GM18909 (cell line): ENCODE results near the gene KRR1.

Experiments used
- ATAC-seq: cut with Tn5 transposase; IDR thresholded peaks from one replicate; pipeline ENCODE4 v1.9.1; 2021; ENCODE audit warnings: mild to moderate bottlenecking; ENCODE audit not compliant: unreplicated experiment, poor library complexity

Gene KRR1

GRCh38 chr12:75511116-75512048, at the start of gene KRR1:
TSS of gene KRR1 (minus strand) at chr12:75511609. CDS start at chr12:75511597, 12 bp downstream.
- ATAC-seq: peak; percentile 98

- no peak for ATAC-seq
Measured at GRCh38 chr12:75560167-75560566, 48.8 kb upstream of the KRR1 start.

- ATAC-seq: no peak
Measured at GRCh38 chr12:75558287-75558686, 46.9 kb upstream of the KRR1 start.

GRCh38 chr12:75556311-75556899, 45.0 kb upstream of the KRR1 start:
- no peak for ATAC-seq

GRCh38 chr12:75554556-75554880, 43.1 kb upstream of the KRR1 start:
- ATAC-seq: no peak

GRCh38 chr12:75553836-75554555, 42.6 kb upstream of the KRR1 start:
- ATAC-seq: no peak

GRCh38 chr12:75553398-75553797, 42.0 kb upstream of the KRR1 start:
- ATAC-seq: no peak

- ATAC-seq: no peak
Measured at GRCh38 chr12:75551477-75551876, 40.1 kb upstream of the KRR1 start.

- ATAC-seq: no peak
Measured at GRCh38 chr12:75550401-75551240, 39.2 kb upstream of the KRR1 start.

- no peak for ATAC-seq
Measured at GRCh38 chr12:75549989-75550388, 38.6 kb upstream of the KRR1 start.

GRCh38 chr12:75548879-75549278, 37.5 kb upstream of the KRR1 start:
- ATAC-seq: no peak

GRCh38 chr12:75545636-75546035, 34.2 kb upstream of the KRR1 start:
- ATAC-seq: no peak

- ATAC-seq: no peak
Measured at GRCh38 chr12:75543529-75543928, 32.1 kb upstream of the KRR1 start.

- ATAC-seq: no peak
Measured at GRCh38 chr12:75542942-75543341, 31.5 kb upstream of the KRR1 start.

- no peak for ATAC-seq
Measured at GRCh38 chr12:75539889-75540288, 28.5 kb upstream of the KRR1 start.

- no peak for ATAC-seq
Measured at GRCh38 chr12:75533239-75533638, 21.8 kb upstream of the KRR1 start.

- ATAC-seq: no peak
Measured at GRCh38 chr12:75529826-75530225, 18.4 kb upstream of the KRR1 start.

GRCh38 chr12:75529316-75529715, 17.9 kb upstream of the KRR1 start:
- no peak for ATAC-seq

- ATAC-seq: no peak
Measured at GRCh38 chr12:75528692-75529091, 17.3 kb upstream of the KRR1 start.

- no peak for ATAC-seq
Measured at GRCh38 chr12:75528272-75528671, 16.9 kb upstream of the KRR1 start.
